Frontal cortex (tissue), 4 donors: Measurements from ENCODE around the gene BBLN. TPM values are rescaled to one million over a fixed set of nuclear protein-coding genes. Genes with fewer than 3 reads are reported as not detected.

ENCODE experiments used
- DNase-seq, 2 donors: peaks; one replicate each; pipeline ENCODE4 v3.0.0; 2012; ENCODE audit warnings: low spot score in 2 of 2
- FAIRE-seq: peaks from 2 replicates; lab custom pipeline; 2012; peaks lifted over from hg19 to GRCh38; lab: Jason Lieb, UNC
- total RNA-seq: library from RNA; depleted of rRNA; stranded (reverse); fragments of >200 nt; gene quantifications from one replicate; pipeline ENCODE4 v1.2.3, GENCODE V29; 2014
- donor health status: control.
- donor health status: control.
- donor health status: control.

The BBLN gene
- total RNA-seq, 1 donor from 2014 or later = 55.4 TPM

DNA sequence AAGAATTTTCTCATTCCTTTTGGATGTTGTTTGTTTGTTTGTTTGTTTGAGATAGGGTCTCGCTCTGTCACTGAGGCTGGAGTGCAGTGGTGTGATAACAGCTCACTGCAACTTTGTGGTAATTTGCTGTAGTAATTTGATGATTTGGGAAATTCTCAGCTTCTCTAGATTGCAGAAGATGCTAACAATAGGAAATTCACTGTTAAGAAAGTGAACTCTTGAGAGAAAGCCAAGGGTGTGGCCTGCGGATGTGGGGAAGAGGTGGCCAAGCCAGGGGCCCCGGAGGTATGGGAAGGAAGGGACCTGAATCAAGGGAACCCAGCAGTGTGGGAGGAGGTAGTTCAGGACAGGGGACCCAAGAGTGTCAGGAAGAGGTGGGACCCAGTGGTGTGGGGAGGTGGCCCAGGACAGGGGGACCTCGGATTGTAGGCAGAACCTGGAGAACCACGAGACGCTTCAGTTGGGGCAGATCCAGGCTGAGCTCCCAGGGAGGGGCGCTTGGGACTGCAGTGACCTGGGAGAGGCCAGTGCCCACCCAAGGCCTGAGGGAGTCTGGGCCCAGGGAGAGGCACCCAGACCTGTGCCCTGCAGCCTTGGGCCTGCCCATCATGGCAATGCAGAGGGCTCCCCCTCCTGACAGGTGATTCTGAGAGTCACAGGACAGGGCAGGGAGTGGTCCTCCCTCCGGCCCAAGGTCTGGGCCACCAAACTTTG, 16.4 kb upstream of the BBLN start:
- DNase-seq = no peak
- no peak for FAIRE-seq

DNA sequence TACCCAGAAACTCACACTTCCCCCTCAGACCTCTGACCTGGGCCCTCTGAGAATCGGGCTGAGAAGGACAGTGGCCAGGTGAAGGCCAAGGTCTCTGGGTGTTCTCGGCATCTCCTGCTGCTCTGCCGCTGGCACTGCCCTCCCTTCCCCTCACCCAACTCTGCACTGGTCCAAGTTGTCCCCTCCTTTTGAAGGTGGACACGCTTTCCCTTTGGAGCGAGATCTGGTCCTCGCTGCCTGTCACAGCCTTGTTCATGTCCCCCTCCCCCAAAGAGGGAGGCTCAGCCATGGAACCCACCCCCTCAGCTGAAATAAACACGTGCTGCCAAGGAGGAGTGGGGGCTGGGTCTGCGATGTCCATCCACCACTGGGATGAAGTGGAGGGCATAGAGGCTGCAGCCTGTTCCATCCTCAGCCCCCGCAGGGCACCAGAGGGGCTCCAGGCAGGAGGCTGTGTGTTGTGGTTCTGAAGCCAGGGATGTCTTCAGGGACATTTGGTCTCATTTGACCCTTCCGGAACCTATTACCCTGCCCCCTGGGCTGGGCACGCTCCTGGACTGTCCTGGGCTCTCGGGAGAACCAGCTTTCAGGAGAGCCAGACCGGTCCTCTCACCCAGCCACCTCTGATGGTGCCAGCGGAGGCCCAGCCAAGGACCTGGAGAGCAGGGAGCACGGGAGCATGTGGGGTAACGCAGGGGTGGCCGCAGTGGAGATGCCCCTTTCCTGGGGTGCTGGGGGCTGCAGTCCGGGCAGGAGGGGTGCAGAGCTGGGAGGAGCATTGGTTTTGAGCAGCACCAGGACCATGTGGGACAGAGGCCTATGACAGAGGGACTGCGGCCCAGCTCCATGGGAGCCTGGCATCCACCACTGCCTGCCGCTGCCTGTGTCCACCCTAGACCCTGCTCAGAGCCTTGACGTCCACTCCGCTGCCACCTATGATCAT, 15.6 kb upstream of the BBLN start:
- no peak for FAIRE-seq

DNA sequence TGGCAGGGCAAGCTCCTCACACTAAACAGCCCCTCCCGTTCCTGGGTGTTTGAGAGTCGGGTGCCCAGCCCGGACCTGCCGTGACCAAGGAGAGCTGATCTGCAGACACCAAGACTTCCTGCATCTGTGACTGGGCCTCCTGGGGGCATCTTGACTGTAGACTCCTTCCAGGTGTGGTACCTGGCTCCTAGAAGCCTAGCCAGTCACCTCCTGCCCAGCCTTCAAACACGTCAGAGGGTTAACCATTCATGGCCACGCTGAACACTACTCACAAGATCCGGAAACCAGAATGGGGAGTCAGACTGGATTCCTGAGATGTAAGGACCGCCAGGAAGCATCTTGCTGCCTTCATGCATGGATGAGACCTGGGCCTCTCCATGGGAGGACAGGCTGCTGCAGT, 14.5 kb upstream of the BBLN start:
- FAIRE-seq (no peak), DNase-seq (no peak)

More for the DNA sequence above, 15.6 kb upstream of the BBLN start:
- DNase-seq = no peak

DNA sequence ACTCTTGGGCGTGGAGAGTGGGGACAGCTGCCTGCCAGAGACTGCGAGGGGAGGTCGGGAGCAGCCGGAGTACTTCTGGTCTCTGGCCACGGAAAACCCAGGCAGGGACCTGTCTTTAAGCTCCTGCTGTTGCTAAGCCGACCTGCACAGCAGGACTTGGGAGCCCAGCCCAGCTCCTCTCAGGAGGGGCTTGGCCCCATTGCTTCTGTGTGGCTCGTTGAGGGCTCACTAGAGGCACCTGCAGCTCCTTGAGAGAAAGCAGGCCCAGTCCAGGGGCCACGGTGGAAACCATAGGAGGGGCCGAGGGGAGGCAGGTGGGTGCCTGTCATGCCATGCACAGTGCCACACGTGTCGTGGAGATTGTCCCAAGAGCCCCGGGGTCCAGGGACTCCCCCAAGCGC, 14.1 kb upstream of the BBLN start:
- FAIRE-seq (no peak), DNase-seq (no peak)

DNA sequence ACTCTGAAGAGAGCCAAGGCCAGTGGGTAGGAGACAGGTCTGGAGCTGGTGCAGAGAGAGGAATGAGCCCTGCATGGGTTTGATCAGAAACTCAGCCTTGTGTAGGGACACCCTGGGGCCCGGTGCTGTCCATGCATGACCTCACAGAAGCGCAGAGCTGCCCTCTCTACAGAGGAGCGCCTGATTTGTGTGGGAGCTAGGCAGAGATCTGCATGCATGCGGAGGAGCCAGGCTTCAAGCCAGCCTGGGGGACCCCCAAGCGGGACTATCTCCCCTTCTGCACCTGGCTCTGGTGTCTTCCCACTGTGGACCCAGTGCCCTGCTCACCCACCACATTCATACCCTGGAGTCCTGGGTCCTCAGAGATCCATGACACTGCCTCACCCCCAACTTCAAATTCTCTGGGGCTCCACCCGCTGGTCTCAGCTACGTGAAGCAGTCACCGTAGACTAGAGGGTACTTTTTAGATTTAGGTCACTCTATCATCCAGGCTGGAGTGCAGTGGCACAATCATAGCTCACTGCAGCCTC, 13.4 kb upstream of the BBLN start:
- no peak for FAIRE-seq

DNA sequence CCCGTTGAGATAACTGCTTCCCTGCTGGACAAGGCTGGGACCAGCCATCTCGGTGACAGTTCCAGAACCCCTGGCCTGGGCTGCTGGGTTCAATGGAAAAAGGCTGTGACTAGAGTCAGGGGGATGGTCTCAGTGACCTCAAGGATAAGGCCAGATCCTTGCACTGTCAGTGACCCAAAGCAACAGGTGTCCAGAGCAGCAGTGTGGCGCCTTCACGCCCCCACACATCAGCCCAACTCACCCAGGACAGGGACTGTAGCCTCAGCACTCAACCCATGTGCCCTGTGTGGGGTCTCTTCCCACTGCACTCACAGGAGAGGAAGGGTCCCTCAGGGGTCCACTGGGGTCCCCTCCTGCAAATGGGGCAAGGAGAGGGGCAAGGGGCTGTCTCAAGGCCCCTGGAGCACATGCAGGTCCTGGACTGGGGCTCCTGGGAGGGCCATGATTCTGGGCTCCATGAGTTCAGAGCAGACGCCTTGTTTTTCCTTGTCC, 11.5 kb upstream of the BBLN start:
- DNase-seq (no peak), FAIRE-seq (no peak)

More for the DNA sequence above, 13.4 kb upstream of the BBLN start:
- DNase-seq = no peak

DNA sequence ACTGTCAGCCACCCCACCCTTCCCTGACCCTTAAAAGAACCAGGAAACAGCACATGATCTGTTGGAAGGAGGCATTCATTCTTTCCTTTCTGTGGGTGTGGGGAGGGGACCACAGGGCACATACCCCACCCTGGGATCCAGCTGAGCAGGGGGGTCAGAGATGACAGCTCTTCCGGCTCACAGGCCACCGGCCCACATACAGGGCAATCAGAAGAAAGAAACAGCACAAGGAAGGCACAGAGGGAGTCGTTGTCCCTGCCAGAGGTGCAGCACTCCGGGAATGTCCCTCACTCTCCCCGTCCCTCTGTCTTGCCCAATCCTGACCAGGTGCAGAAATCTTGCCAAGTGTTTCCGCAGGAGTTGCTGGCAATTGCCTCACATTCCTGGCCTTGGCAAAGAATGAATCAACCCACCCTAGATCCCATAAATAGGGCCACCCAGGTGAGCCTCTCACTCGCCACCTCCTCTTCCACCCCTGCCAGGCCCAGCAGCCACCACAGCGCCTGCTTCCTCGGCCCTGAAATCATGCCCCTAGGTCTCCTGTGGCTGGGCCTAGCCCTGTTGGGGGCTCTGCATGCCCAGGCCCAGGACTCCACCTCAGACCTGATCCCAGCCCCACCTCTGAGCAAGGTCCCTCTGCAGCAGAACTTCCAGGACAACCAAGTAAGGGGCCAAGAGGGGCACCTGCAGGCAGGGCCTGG, 10.9 kb upstream of the BBLN start, which contains the start of gene LCN2:
TSS of gene LCN2 (plus strand) at position 453 of the 701 bp plus-strand sequence. CDS start at position 526, 73 bp downstream.
- DNase-seq (no peak), FAIRE-seq (no peak)

DNA sequence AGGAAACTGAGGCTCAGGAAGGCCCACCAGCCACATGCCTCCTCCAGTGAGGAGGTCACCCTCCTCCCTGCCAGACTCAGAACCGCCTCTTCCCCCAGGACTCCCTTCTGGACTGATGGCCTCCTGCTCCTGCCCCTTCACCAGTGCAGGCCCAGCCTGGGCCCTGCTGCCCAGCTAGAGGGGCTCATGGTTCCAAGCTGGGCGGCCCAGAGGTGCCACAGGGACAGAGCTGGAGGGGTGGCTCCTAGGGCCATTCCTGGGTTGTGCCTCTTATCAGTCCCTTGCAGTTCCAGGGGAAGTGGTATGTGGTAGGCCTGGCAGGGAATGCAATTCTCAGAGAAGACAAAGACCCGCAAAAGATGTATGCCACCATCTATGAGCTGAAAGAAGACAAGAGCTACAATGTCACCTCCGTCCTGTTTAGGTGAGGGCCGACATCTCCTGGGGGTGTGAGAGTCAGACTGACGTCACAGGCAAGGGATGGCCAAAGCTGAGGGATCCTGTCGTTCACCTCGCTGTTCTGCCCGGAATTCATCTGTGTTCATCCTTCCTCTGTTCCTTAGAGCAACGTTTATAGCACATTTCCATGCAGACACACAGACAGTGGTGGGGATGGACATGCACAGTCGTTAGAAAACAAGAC, 10.0 kb upstream of the BBLN start:
- FAIRE-seq (no peak), DNase-seq (no peak)

DNA sequence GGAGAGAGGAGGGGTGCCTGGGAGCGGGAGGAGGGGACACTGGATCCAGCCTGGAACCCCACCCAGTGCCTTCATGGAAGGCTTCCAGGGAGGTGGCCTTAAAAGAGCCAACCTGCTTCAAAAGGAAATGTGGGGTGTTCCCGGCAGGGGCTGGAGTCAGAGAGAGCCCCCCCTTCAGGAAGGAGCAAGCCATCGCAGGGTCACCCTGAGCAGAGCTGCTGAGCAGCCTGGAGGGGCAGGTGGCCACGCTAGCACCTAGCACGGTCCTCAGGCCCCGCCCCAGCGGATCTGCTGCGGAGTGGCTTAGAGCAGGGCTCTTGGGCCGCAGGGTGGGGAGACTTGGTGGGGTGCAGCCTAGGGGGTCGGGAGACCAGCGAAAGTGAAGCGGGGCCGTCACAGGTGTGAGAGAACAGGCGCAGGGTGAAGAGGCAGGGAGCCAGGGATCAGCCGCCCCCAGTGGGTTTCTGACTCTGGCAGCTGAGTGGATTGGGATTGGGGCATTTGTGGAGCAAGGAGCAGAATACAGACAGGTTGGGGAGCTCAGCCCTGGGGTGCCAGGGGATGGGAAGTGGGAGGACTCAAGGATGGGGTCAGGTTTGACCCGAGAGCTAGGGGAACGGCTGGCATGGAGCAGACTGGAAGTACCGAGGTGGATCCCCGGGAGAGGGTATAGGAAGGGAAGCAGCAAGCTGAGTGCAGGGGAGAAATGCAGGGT, 9.3 kb upstream of the BBLN start:
- no peak for DNase-seq
- FAIRE-seq = no peak

DNA sequence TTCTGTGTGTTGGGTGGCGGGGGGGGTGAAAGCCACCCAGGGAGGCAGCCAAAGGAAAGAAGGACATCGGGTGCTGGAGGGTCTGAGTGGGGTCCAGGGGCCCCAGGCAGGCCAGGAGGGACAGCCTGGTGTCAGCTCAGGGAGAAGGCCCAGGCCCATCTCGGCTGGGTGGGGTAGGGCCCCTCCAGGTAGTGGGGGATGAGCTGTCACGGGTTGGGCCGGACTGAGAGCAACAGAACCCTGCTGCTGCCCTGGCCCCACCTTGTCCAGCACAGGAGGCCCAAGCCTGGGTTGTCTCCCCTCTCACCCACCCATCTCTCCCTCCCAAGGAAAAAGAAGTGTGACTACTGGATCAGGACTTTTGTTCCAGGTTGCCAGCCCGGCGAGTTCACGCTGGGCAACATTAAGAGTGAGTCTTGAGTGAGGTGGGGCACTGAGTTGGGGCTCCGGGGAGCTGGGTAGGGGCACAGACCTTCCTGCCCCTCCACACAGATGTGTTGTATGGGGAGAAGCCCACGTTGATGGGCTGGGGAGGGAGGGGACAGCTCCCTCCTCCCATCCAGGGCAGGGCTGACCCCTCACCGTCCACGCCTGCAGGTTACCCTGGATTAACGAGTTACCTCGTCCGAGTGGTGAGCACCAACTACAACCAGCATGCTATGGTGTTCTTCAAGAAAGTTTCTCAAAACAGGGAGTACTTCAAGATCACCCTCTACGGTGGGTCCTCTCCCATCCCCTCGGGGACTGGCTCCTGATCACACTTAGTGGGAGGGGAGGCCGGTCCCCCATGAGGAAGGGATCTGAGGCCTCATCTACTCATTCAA, 8.5 kb upstream of the BBLN start:
- no peak for FAIRE-seq

DNA sequence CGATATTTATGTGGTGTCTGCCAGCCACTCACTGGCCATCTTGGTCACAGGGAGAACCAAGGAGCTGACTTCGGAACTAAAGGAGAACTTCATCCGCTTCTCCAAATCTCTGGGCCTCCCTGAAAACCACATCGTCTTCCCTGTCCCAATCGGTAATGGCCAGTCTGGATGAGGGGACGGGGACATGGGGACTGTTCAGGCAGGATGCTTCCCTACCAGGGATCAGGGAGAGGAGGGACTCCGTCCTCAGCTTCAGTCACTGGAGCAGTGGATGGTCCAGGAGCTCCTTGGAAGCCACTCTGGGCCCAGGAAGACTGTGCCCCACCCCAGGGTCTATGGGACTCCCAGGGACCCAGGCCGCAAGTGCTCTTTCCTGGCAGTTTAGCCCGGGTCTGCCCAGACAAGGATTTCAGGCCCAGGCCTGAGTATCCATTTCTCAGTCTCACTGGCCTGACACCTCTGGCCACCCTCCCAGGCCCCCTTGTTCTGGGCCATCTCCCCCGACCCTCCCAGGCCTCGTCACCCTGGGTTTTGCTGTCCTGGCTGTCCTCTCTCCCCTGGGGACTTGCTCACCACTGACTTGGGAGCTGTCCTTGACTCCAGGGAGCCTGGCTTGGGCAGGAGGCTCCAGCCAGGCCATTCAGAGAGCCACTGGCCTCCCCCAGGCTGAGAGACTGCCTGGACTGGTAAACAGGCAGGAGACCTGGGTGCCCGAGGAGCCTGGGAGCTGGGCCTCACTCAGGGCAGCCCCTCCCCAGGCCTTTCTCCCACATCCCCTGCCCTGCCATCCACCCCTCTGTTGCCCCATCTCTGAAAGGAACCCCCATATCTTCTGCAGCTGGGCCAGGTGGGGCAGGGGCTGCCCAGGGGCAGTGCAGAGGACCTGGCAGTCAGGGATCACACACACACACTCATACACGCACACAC, 7.7 kb upstream of the BBLN start:
- DNase-seq (no peak), FAIRE-seq (no peak)

More for the DNA sequence above, 8.5 kb upstream of the BBLN start:
- DNase-seq = no peak

DNA sequence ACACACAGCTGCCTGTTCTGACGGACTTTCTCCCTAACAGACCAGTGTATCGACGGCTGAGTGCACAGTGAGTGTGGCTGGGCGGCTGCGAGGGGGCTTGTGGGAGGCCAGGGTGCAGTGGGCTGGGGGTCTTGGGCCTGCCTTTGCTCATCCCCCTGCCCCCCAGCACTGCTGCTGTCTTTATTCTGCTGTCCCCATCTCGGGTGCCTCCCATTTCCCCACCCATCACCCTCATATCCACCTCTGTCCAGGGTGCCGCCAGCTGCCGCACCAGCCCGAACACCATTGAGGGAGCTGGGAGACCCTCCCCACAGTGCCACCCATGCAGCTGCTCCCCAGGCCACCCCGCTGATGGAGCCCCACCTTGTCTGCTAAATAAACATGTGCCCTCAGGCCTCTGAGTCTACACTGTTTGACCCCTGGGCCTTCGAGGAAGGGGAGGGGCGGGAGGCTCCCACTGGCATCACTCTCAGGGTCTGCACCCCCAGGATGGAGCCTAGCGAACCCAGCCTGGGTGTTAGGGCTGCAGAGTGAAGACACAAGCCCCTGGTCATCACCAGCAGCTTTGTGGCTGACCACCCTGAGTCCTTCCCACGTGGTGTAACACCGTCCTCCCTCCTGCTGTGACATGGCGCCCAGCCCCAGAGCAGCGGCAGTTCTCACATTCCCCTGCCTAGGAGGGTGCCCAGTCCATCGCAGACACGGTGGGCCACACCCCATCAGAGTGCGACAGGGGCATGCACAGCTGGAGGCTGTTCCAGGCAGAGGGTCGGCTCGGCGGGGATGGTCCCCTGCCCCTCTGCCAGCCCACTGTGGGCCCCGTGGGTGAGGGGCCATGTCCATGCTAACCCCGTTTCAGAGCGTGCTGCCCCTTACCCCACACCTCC, 6.8 kb upstream of the BBLN start:
- no peak for DNase-seq
- no peak for FAIRE-seq

DNA sequence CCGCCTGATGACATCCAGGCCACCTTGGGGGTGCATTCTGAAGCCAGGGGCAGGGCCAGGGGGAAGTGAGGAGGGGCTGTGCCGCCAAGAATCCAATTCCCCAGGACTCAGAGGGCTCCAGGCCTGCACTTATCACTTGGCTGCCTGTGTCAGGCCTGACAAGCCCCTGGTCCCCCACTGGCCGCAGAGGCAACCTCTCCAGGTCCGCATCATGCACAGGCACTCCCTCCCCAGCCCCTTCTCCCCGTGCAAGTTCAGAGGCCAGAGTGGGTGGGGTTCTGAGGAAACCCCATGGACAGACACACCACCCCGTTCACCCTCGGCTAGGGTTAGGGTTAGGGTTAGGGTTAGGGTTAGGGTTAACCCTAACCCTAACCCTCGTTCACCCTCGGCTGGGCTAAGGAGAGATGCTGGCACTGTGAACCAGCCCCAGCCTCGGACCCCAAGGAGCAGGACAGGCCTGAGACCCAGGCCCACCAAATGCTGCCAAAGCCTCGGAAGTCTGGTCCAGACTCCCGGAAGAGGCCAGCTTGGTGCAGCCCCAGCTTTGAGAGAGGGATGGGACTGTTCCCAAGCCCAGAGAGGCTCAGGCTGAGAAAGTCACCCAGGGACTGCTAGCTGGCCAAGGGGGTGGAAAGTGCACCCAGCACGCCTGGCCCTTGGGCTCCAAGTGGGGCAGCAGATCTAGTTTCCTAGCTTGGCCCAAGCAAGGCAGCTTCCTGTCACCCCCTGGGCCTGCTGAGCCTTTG, 5.9 kb upstream of the BBLN start:
- FAIRE-seq (no peak), DNase-seq (no peak)

DNA sequence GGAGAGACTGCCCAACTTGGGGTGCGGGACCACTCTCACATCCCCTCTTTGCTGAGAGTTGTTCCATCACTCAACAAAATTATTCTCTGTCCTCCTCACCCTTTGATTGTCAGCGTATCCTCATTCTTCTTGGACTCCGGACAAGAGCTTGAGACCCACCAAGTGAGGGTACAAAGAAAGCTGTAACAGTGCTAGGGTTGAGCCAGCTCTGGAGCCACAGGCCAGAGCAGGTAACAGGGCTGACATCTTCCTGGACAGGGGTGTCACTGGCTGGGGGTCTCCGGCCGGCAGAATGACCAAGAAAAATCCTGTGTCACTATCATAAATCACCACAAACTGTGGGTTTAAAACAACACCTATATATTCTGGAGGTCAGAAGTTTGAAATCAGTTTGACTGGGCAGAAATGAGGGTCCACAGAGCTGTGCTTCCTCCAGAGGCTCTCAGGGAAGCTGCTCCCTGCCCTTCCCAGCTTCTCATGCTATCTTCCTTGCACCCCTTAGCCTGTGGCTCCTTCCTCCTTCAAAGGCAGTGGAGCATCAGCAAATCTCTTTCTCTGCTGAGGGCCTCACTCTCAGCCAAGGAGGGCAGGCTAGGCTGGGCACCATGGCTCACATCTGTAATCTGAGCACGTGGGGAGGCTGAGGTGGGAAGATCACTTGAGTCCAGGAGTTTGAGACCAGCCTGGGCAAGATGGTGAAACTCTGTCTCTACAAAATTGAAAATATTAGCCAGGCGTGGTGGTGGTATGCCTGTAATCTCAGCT, 4.1 kb upstream of the BBLN start:
- FAIRE-seq = no peak
- DNase-seq = no peak

DNA sequence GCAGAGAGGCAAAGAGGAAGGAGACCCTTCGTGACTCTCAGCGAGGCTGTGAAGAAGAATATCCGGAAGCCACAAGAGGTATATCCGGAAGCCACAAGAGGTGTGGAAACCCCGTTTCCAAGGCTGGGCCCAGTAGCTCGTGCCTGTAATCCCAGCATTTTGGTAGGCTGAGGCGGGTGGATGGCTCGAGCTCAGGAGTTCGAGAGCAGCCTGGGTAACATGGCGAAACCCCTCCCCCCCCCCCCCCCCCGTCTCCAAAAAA, 612 bp upstream of the BBLN start:
- FAIRE-seq (no peak), DNase-seq (no peak)
